Uterus (tissue), 2 donors: ENCODE measurements around the gene CHEK1.

ENCODE experiments used
- POLR2A ChIP-seq, 2 donors: fragments of 450-650 bp; IDR thresholded peaks; one replicate each; pipeline ENCODE4 v1.6.1; 2016; ENCODE audit warnings: antibody characterized with exemption in 2 of 2, mild to moderate bottlenecking in 1 of 2, moderate library complexity in 1 of 2
- TF ChIP-seq, protein P1 (sequence below), 4 experiments: fragments of 200-600 bp in 2 of 4; fragments of 450-650 bp in 2 of 4; sonication (generic) in 2 of 4; IDR thresholded peaks; one replicate each; pipeline ENCODE4 v1.5.1; 2016 to 2019; ENCODE audit warnings: antibody characterized with exemption in 4 of 4, mild to moderate bottlenecking in 2 of 4, moderate library complexity in 1 of 4

DNA sequence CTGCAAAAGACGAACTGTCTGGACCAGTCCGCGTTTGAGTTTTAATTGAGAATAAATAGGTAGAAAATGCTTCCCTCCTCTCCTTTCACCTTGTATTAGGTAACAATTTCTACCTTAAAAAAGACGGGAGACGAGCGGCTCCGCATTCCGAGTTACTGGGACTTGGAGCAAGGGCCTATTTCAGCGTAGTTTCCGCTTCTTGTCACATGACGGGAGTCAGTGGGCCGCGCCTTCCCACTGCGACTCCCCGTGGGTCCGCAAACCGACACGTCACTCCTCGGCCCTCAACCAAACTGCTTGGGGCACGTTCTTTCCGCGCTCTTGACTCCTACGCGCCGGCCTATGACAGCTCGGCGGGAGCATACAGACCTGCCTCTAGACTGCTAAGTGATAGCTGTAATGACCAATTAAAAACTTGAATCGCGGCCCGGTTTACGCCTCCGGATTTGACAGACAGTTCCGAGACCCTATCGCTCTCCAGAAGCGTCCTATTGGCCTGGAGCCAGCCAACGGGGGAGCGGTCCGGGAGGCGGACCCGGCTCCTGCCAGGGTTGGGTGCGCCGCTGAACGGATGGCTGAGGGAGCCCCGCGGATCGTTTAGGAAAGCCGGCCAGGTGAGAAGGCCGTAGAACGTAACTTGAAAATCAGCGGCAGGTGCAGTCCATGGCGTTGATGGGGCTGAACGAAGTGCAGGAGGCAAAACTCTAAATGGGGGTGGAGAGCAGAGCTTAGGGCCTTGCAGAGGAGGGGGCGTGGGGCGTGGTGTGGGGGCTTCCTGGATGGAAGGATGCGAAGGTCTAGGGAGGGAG, 32.5 kb upstream of the CHEK1 start, which contains the start of gene STT3A:
- TF ChIP-seq, protein P1, sequence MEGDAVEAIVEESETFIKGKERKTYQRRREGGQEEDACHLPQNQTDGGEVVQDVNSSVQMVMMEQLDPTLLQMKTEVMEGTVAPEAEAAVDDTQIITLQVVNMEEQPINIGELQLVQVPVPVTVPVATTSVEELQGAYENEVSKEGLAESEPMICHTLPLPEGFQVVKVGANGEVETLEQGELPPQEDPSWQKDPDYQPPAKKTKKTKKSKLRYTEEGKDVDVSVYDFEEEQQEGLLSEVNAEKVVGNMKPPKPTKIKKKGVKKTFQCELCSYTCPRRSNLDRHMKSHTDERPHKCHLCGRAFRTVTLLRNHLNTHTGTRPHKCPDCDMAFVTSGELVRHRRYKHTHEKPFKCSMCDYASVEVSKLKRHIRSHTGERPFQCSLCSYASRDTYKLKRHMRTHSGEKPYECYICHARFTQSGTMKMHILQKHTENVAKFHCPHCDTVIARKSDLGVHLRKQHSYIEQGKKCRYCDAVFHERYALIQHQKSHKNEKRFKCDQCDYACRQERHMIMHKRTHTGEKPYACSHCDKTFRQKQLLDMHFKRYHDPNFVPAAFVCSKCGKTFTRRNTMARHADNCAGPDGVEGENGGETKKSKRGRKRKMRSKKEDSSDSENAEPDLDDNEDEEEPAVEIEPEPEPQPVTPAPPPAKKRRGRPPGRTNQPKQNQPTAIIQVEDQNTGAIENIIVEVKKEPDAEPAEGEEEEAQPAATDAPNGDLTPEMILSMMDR (IDR thresholded peaks at IDR 0.05) = no peak
- peak; percentile 82 to 97 for TF ChIP-seq POLR2A (IDR thresholded peaks at IDR 0.05)
